IMR-90 (cell line): Measurements from ENCODE around the gene KL.

ENCODE experiments used
- BHLHE40 ChIP-seq: fragments of 150-350 bp; IDR thresholded peaks from 2 replicates; pipeline ENCODE4 v1.6.1; 2016; ENCODE audit warnings: mild to moderate bottlenecking, low read depth, low read length
- CEBPB ChIP-seq: IDR thresholded peaks from 2 replicates; pipeline ENCODE4 v1.6.1; 2012; ENCODE audit warnings: low read depth, low read length, improper control_type of control experiment
- CHD1 ChIP-seq: IDR thresholded peaks from 2 replicates; pipeline ENCODE4 v1.6.1; 2012; ENCODE audit warnings: low read depth, low read length, improper control_type of control experiment
- POLR2A ChIP-seq: IDR thresholded peaks from 2 replicates; pipeline ENCODE4 v1.6.1; 2012; ENCODE audit warnings: mild to moderate bottlenecking, low read depth, low read length
- RAD21 ChIP-seq: IDR thresholded peaks from 2 replicates; pipeline ENCODE4 v1.6.1; 2012; ENCODE audit warnings: low read length, improper control_type of control experiment
- RCOR1 ChIP-seq: IDR thresholded peaks from 2 replicates; pipeline ENCODE4 v1.6.1; 2012; ENCODE audit warnings: mild to moderate bottlenecking, low read length, improper control_type of control experiment; ENCODE audit not compliant: insufficient replicate concordance
- TF ChIP-seq, protein P1 (sequence below): conservative IDR thresholded peaks from 2 replicates; pipeline ENCODE4 v1.5.1; 2012; ENCODE audit warnings: mild to moderate bottlenecking, low read depth, low read length, improper control_type of control experiment
- TF ChIP-seq, protein P2 (sequence below): fragments of 150-350 bp; IDR thresholded peaks from 2 replicates; pipeline ENCODE4 v1.6.1; 2016; ENCODE audit warnings: low read depth, mild to moderate bottlenecking, low read length, moderate library complexity, borderline replicate concordance

DNA sequence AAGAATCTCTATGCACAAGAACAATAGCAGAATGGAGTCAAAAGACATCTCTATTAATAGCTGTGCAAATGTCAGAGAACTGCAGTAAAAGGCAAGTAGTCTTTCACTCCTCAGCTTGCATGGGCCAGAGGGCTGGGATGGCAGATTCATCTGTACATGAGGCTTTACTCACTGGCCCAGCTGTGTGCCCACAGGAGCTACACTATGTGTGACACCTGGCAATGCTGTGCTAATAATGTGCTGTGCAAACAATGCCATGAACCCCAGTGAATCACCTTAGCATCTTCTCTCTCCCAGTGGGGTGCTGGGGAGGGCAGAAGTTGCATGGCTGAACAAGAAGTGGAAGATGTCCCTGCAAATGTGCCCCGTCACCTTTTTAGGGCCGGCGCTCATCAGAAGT, 73.1 kb downstream of the KL start:
- TF ChIP-seq, protein P1, sequence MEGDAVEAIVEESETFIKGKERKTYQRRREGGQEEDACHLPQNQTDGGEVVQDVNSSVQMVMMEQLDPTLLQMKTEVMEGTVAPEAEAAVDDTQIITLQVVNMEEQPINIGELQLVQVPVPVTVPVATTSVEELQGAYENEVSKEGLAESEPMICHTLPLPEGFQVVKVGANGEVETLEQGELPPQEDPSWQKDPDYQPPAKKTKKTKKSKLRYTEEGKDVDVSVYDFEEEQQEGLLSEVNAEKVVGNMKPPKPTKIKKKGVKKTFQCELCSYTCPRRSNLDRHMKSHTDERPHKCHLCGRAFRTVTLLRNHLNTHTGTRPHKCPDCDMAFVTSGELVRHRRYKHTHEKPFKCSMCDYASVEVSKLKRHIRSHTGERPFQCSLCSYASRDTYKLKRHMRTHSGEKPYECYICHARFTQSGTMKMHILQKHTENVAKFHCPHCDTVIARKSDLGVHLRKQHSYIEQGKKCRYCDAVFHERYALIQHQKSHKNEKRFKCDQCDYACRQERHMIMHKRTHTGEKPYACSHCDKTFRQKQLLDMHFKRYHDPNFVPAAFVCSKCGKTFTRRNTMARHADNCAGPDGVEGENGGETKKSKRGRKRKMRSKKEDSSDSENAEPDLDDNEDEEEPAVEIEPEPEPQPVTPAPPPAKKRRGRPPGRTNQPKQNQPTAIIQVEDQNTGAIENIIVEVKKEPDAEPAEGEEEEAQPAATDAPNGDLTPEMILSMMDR = no peak
- no peak for TF ChIP-seq POLR2A
- TF ChIP-seq RCOR1 = no peak
- TF ChIP-seq CEBPB = no peak
- no peak for TF ChIP-seq BHLHE40
- no peak for TF ChIP-seq CHD1
- TF ChIP-seq, protein P2, sequence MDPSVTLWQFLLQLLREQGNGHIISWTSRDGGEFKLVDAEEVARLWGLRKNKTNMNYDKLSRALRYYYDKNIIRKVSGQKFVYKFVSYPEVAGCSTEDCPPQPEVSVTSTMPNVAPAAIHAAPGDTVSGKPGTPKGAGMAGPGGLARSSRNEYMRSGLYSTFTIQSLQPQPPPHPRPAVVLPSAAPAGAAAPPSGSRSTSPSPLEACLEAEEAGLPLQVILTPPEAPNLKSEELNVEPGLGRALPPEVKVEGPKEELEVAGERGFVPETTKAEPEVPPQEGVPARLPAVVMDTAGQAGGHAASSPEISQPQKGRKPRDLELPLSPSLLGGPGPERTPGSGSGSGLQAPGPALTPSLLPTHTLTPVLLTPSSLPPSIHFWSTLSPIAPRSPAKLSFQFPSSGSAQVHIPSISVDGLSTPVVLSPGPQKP = no peak
- TF ChIP-seq RAD21 = no peak
